ENCODE measurements around the gene NFRKB. TPM values are rescaled to one million over a fixed set of nuclear protein-coding genes. Genes with fewer than 3 reads are reported as not detected.

Gene NFRKB
- polyA plus RNA-seq, 1 experiment: 12.7 TPM

DNA sequence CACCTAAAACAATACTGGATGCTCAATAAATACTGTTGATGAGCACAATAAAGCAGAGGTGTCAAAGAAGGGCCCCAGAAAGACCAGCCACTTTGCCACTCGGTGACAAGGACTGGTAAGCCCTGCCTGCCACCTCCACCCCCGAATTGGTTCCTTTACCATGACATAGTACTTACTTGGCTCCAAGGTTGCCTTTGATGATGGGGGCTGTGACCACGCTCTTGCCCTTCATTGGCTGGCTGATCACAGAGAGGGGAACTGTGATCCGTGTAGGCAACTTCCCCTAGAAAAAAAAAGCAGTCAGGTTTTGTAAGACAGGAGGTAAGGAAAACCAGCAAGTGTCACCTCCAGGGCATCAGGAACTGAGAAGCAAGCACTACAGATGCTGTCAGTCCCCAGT lies 29.7 kb downstream of the NFRKB start:
- no peaks in the 10 kb centered on the region for H3K9me3 ChIP-seq (ENCODE audit: control insufficient read depth, insufficient read depth, low read length)
- TF ChIP-seq, protein P1, sequence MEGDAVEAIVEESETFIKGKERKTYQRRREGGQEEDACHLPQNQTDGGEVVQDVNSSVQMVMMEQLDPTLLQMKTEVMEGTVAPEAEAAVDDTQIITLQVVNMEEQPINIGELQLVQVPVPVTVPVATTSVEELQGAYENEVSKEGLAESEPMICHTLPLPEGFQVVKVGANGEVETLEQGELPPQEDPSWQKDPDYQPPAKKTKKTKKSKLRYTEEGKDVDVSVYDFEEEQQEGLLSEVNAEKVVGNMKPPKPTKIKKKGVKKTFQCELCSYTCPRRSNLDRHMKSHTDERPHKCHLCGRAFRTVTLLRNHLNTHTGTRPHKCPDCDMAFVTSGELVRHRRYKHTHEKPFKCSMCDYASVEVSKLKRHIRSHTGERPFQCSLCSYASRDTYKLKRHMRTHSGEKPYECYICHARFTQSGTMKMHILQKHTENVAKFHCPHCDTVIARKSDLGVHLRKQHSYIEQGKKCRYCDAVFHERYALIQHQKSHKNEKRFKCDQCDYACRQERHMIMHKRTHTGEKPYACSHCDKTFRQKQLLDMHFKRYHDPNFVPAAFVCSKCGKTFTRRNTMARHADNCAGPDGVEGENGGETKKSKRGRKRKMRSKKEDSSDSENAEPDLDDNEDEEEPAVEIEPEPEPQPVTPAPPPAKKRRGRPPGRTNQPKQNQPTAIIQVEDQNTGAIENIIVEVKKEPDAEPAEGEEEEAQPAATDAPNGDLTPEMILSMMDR (IDR thresholded peaks at IDR 0.05; ENCODE audit: low read depth, low read length): no peak
- CTCF ChIA-PET: interaction anchor here (1.7 kb wide), 1 partner anchor 266 kb away, joined by 3 read pairs; no protein-coding TSS in a partner anchor
- H3K4me3 ChIP-seq (ENCODE audit: low read depth, low read length): no peak overlapping the region
- POLR2A ChIA-PET: no interaction called here
- no peaks in the 10 kb centered on the region for H3K27me3 ChIP-seq (ENCODE audit: control insufficient read depth, insufficient read depth, low read length)
- no peak for DNase-seq (ENCODE audit: low read depth, low spot score)
- H3K27ac ChIP-seq (ENCODE audit: low read depth, low read length): no peak overlapping the region

DNA sequence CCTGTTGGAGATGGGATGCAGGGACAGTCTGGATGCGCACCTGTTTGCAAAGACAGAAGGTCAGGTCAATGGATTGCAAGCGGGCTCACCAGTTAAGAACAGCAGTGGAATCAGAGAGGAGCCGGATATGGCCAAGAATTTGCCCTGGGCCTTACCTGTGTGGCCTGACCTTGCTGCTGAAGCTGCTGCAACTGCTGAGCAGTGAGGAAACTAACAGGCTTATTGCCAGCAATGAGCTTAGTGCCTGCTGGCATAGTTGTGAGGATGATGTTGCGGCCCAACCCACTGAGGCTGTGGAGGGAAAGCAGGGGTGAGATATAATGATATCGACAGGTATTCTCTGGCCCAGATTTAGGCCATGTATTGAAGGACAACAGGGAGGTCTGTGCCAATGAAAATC lies 30.6 kb downstream of the NFRKB start:
- POLR2A ChIA-PET: no interaction called here
- no peak overlapping the region for H3K4me3 ChIP-seq (ENCODE audit: low read depth, low read length)
- no peaks in the 10 kb centered on the region for H3K27me3 ChIP-seq (ENCODE audit: control insufficient read depth, insufficient read depth, low read length)
- TF ChIP-seq, protein P1 (IDR thresholded peaks at IDR 0.05; ENCODE audit: low read depth, low read length): no peak
- CTCF ChIA-PET: no interaction called here
- H3K27ac ChIP-seq (ENCODE audit: low read depth, low read length): no peak overlapping the region
- DNase-seq (ENCODE audit: low read depth, low spot score): no peak
- no peaks in the 10 kb centered on the region for H3K9me3 ChIP-seq (ENCODE audit: control insufficient read depth, insufficient read depth, low read length)

DNA sequence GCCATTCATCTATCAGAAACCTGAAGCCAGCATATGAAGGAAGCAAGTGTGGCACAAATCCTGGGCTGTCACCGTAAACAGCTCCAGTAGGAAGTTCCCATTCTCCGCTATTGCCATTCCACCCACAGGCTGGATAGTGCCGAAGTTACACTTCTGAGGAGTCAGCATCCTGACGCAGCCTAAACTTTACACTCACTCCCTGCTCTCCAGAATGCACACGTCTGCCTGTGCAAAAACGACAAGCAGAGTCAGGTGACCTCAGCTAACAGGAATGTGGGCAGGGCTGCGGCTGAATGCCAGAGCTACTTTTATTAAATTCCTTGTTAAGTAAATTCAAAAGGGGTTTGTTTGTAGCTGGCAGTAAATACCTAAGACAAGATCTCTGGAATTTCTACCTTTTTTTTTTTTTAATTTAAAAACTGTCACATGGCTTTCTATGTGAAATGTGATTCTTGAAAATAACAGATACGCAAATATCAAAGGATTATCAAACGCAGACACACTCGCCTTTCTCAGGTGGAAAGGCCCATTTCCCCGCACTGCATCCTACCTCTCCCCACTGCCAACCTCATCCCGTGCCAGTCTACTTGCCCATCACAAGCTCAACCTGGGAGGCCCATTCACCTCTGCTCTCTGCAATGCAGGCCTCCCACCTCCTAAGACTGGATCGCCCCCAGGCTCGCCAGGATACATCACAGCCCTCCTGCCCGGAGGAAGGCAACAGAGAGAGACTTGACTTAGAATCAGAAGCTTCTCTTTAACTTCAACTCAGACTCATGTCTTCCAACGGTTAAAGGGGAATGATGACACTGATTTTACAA lies 33.5 kb downstream of the NFRKB start:
- Histone ChIP-seq H3K9me3 (ENCODE audit: control insufficient read depth, insufficient read depth, low read length) (no peaks in the 10 kb centered on the region), H3K4me3 (ENCODE audit: low read depth, low read length) (no peak overlapping the region; the same call in 1 of the 2 replicates), H3K27me3 (ENCODE audit: control insufficient read depth, insufficient read depth, low read length) (no peaks in the 10 kb centered on the region), H3K27ac (ENCODE audit: low read depth, low read length) (peak overlapping the region; percentile 68)
- TF ChIP-seq, protein P1 (IDR thresholded peaks at IDR 0.05; ENCODE audit: low read depth, low read length): no peak
- ChIA-PET POLR2A (interaction anchor here (0.7 to 1.0 kb wide), 4 partner anchors 34 to 1332 kb away, joined by 3 to 5 read pairs (median 3); partner anchors contain the start of gene APLP2), CTCF (interaction anchor here (0.6 to 1.1 kb wide), 3 partner anchors 13 to 270 kb away, joined by 3 to 4 read pairs (median 3); no protein-coding TSS in a partner anchor)
- DNase-seq (ENCODE audit: low read depth, low spot score): peak; percentile 86

DNA sequence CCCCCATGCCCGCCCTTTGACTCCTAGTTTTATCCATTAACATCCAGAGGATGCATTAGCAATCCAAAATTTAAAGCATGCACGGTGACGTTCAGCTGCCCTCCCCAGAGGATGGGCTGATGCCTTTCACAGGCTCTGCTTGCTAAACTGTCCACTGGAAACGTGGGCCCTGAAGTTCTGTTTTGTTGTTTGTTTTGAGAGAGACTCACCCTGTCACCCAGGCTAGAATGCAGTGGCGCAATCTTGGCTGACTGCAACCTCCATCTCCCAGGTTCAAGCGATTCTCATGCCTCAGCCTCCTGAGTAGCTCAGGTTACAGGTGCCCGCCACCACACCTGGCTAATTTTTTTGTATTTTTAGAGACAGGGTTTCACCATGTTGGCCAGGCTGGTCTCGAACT lies 39.3 kb downstream of the NFRKB start:
- CTCF ChIA-PET: no interaction called here
- no peak overlapping the region for H3K27ac ChIP-seq (ENCODE audit: low read depth, low read length)
- DNase-seq (ENCODE audit: low read depth, low spot score): no peak
- TF ChIP-seq, protein P1 (IDR thresholded peaks at IDR 0.05; ENCODE audit: low read depth, low read length): no peak
- POLR2A ChIA-PET: no interaction called here
- no peaks in the 10 kb centered on the region for H3K9me3 ChIP-seq (ENCODE audit: control insufficient read depth, insufficient read depth, low read length)
- H3K4me3 ChIP-seq (ENCODE audit: low read depth, low read length): no peak overlapping the region
- H3K27me3 ChIP-seq (ENCODE audit: control insufficient read depth, insufficient read depth, low read length): peaks cover 18% of the 10 kb centered on the region

DNA sequence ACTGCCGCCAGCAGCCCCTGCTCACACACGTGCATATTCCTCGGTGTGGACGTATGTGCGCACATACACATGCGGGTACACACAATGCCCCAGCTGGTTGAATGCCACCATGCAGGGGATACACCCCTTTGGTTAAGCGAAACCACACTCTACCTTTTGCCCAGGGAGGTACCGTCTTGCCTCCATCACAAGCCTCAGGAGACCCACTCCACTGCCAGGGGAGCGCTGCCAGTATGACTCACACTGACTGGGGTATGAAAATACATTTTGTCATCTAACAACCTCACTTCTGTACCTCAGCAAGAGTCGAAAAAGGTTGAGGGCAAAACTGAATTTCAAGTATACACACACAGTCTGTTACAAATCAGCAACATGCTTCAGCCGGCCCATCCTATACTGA lies 40.3 kb downstream of the NFRKB start:
- Histone ChIP-seq H3K4me3 (ENCODE audit: low read depth, low read length) (no peak overlapping the region), H3K27me3 (ENCODE audit: control insufficient read depth, insufficient read depth, low read length) (peaks cover 27% of the 10 kb centered on the region), H3K9me3 (ENCODE audit: control insufficient read depth, insufficient read depth, low read length) (no peaks in the 10 kb centered on the region), H3K27ac (ENCODE audit: low read depth, low read length) (no peak overlapping the region)
- POLR2A ChIA-PET: no interaction called here
- CTCF ChIA-PET: no interaction called here
- no peak for DNase-seq (ENCODE audit: low read depth, low spot score)
- TF ChIP-seq, protein P1 (IDR thresholded peaks at IDR 0.05; ENCODE audit: low read depth, low read length): no peak

All from AG04450 (cell line).